Gastroesophageal sphincter (tissue), 3 donors: ENCODE measurements around the gene EPB41L4B.

Experiments
- POLR2A ChIP-seq, 2 donors: fragments of 450-650 bp; IDR thresholded peaks; one replicate each; pipeline ENCODE4 v1.6.1; 2017; ENCODE audit warnings: antibody characterized with exemption in 2 of 2, mild to moderate bottlenecking in 2 of 2, moderate library complexity in 1 of 2
- POLR2AphosphoS5 ChIP-seq: sonication (generic); formaldehyde crosslinking; IDR thresholded peaks from one replicate; pipeline ENCODE4 v1.6.1; 2017; ENCODE audit warnings: antibody characterized with exemption
- TF ChIP-seq, protein P1 (sequence below), 4 experiments: fragments of 200-600 bp in 2 of 4; fragments of 450-650 bp in 2 of 4; sonication (generic) in 1 of 4; IDR thresholded peaks; one replicate each; pipeline ENCODE4 v1.5.1; 2017 to 2019; ENCODE audit warnings: antibody characterized with exemption in 4 of 4, mild to moderate bottlenecking in 2 of 4, moderate library complexity in 2 of 4

DNA sequence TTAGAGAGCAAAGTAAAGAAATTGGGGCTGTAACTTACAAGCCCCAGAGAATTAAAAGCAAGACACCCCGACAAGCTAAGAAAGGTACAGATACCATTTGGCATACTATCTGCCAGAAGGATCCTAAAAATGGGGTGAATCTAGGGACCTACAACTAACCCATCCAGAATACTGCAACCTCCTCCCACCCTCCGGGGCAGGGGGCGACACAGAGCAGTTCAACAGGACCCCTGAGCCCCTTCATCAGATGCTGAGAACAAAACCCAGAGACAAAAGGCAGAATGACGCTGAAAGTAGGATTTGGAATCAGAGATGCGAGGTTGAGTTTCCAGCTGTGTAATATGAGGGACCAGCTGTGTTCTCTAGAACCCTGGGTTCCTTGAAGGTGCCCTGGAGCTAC is 71.2 kb downstream of the EPB41L4B start:
- TF ChIP-seq, protein P1, sequence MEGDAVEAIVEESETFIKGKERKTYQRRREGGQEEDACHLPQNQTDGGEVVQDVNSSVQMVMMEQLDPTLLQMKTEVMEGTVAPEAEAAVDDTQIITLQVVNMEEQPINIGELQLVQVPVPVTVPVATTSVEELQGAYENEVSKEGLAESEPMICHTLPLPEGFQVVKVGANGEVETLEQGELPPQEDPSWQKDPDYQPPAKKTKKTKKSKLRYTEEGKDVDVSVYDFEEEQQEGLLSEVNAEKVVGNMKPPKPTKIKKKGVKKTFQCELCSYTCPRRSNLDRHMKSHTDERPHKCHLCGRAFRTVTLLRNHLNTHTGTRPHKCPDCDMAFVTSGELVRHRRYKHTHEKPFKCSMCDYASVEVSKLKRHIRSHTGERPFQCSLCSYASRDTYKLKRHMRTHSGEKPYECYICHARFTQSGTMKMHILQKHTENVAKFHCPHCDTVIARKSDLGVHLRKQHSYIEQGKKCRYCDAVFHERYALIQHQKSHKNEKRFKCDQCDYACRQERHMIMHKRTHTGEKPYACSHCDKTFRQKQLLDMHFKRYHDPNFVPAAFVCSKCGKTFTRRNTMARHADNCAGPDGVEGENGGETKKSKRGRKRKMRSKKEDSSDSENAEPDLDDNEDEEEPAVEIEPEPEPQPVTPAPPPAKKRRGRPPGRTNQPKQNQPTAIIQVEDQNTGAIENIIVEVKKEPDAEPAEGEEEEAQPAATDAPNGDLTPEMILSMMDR (IDR thresholded peaks at IDR 0.05): no peak
- no peak for TF ChIP-seq POLR2AphosphoS5
- TF ChIP-seq POLR2A (IDR thresholded peaks at IDR 0.05): no peak
